GM12891 (cell line): ENCODE results near the gene FGF12.

ENCODE experiments used
- POLR2A ChIP-seq: IDR thresholded peaks from 2 replicates; pipeline ENCODE4 v1.6.1; 2011; ENCODE audit warnings: low read depth, low read length, control low read depth
- TAF1 ChIP-seq: IDR thresholded peaks from 2 replicates; pipeline ENCODE4 v1.6.1; 2011; ENCODE audit warnings: low read depth, low read length, control low read depth

DNA sequence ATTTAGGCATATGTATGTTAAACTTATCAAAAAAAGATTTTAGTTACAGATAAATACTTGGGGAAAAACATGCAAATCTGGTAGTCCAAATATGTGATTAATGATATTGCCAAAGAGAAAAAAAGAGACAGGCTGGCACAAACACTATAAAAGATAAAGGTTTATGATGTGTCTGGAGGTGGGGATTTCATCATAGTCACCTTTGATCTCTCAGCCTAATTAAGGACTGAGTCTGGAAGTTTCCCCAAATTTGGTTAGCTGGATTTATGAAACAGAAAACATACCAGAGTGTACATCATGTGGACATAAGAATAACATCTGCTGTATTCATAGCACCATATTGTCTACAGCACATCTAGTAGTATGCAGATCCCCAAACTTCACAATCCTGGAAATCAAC, 157.0 kb downstream of the FGF12 start:
- no peak for TF ChIP-seq POLR2A
- no peak for TF ChIP-seq TAF1
